ENCODE data around the gene MAN1C1. TPM values are rescaled to one million over a fixed set of nuclear protein-coding genes. Genes with fewer than 3 reads are reported as not detected.

The MAN1C1 gene
- total RNA-seq, 1 experiment from 2014 or later, result 1.2 TPM

GRCh38 chr1:25833158-25833557 is 216.6 kb downstream of the MAN1C1 start:
- no peak for ATAC-seq

More at GRCh38 chr1:25833158-25833557, 216.6 kb downstream of the MAN1C1 start:
- Histone ChIP-seq H3K4me1 (ENCODE audit: control insufficient read depth in 1 of 2, insufficient read depth in 2 of 2, low read length in 2 of 2) (peaks cover 0 to 3% of the 10 kb centered on the region in 2 experiments; a peak in 1 of 4 replicates), H3K27ac (ENCODE audit: low read depth, low read length) (no peak overlapping the region), H3K79me2 (ENCODE audit: insufficient read depth, low read length) (peaks cover 60% of the 10 kb centered on the region), H3K4me3 (replicated peaks in 1 of 2; ENCODE audit: low read depth in 1 of 2, low read length in 2 of 2) (no peak overlapping the region), H3K4me2 (ENCODE audit: low read length) (no peak overlapping the region), H3K9me2 (ENCODE audit: insufficient read depth) (no peaks in the 10 kb centered on the region), H2AFZ (ENCODE audit: low read depth, low read length, poor library complexity, severe bottlenecking) (no peak overlapping the region), H3K36me3 (ENCODE audit: control insufficient read depth in 1 of 2, insufficient read depth in 2 of 2, low read length in 2 of 2) (peaks cover 50 to 59% of the 10 kb centered on the region in 2 experiments), H4K20me1 (ENCODE audit: insufficient read depth) (no peaks in the 10 kb centered on the region; the same call in 1 of the 2 replicates), H3K9me3 (ENCODE audit: control insufficient read depth in 1 of 2, insufficient read depth in 1 of 2, low read depth in 1 of 2, low read length in 2 of 2) (no peaks in the 10 kb centered on the region), H3K9ac (ENCODE audit: low read length) (no peak overlapping the region), H3K27me3 (ENCODE audit: insufficient read depth, low read length) (no peaks in the 10 kb centered on the region)
- intact Hi-C loops (cut with micrococcal nuclease), result no loop called here
- RAD21 ChIA-PET (ENCODE audit: low non-redundant PET in 1 of 2, low total read pairs in 2 of 2, uncharacterized antibody in 2 of 2, unreplicated experiment in 2 of 2), result no interaction called here
- no peak for TF ChIP-seq SP1 (IDR thresholded peaks at IDR 0.05; ENCODE audit: low read depth)
- no peak for TF ChIP-seq CTCF (IDR thresholded peaks at IDR 0.05 in 2 of 3, conservative IDR thresholded peaks at IDR 0.05 in 1 of 3; ENCODE audit: borderline replicate concordance in 1 of 3, insufficient read depth in 1 of 3, low read depth in 2 of 3, low read length in 2 of 3)
- no peak for TF ChIP-seq CEBPB (IDR thresholded peaks at IDR 0.05; ENCODE audit: low read depth)
- TF ChIP-seq MAX (IDR thresholded peaks at IDR 0.05), result no peak
- no peak for TF ChIP-seq YY1 (IDR thresholded peaks at IDR 0.05; ENCODE audit: extremely low read depth, insufficient replicate concordance, low read depth, low read length)
- TF ChIP-seq CBX3 (IDR thresholded peaks at IDR 0.05; ENCODE audit: low read depth), result no peak
- TF ChIP-seq ELF1 (IDR thresholded peaks at IDR 0.05; ENCODE audit: borderline replicate concordance, low read depth), result no peak
- TF ChIP-seq FOSL1 (IDR thresholded peaks at IDR 0.05; ENCODE audit: low read depth), result no peak
- CTCF ChIA-PET, result no interaction called here
- no TSS peak for BruUV-seq (replicated peaks)
- no peak for DNase-seq (ENCODE audit: low read depth, low spot score)
- POLR2A ChIA-PET, result no interaction called here

Other genes with a start within 250 kb of the MAN1C1 start
- 0.64 TPM for gene RHCE, start 196.0 kb upstream of the MAN1C1 start, total RNA-seq (2021; ENCODE audit: unreplicated experiment)
- gene MACO1, start 185.9 kb upstream of the MAN1C1 start, total RNA-seq (2021; ENCODE audit: unreplicated experiment), result 9.8 TPM
- 26.0 TPM for gene LDLRAP1, start 73.2 kb upstream of the MAN1C1 start, total RNA-seq (2021; ENCODE audit: unreplicated experiment)
- gene SELENON, start 183.4 kb downstream of the MAN1C1 start, total RNA-seq (2021; ENCODE audit: unreplicated experiment), result 85.1 TPM
- 35.8 TPM for gene MTFR1L, start 203.2 kb downstream of the MAN1C1 start, total RNA-seq (2021; ENCODE audit: unreplicated experiment)
- gene AUNIP, start 242.7 kb downstream of the MAN1C1 start, total RNA-seq (2021; ENCODE audit: unreplicated experiment), result 12.1 TPM

Measured in HCT116 (cell line).